BLaER1 treated with 17β-estradiol and CSF1 and Interleukin-3, amounts not matched to agents 10 nM and 100 nM (cell line): ENCODE data around the gene TMPRSS9.

Experiments
- H3K27ac ChIP-seq, 11 experiments: shearing (Covaris generic); formaldehyde crosslinking; 2 replicates each; pipeline ENCODE4 v1.8.1; 2022
- H3K27me3 ChIP-seq, 11 experiments: shearing (Covaris generic); formaldehyde crosslinking; 2 replicates each; pipeline ENCODE4 v1.8.1; 2022
- H3K36me3 ChIP-seq, 11 experiments: shearing (Covaris generic); formaldehyde crosslinking; 2 replicates each; pipeline ENCODE4 v1.8.1; 2022
- H3K4me1 ChIP-seq, 10 experiments: shearing (Covaris generic); formaldehyde crosslinking; 2 replicates each; pipeline ENCODE4 v1.8.1; 2022
- H3K4me2 ChIP-seq, 11 experiments: shearing (Covaris generic); formaldehyde crosslinking; 2 replicates each; pipeline ENCODE4 v1.8.1; 2022
- H3K4me3 ChIP-seq, 10 experiments: shearing (Covaris generic); formaldehyde crosslinking; 2 replicates each; pipeline ENCODE4 v1.8.1; 2022
- H3K9ac ChIP-seq, 11 experiments: shearing (Covaris generic); formaldehyde crosslinking; 2 replicates each; pipeline ENCODE4 v1.8.1; 2022
- H3K9me3 ChIP-seq, 11 experiments: shearing (Covaris generic); formaldehyde crosslinking; replicated peaks in 1 of 11; 2 replicates each; pipeline ENCODE4 v1.8.1; 2022
- H4K20me1 ChIP-seq, 11 experiments: shearing (Covaris generic); formaldehyde crosslinking; 2 replicates each; pipeline ENCODE4 v1.8.1; 2022
- Cebpa-rat ChIP-seq, 11 experiments: shearing (Covaris generic); IDR thresholded peaks; 2 replicates each; pipeline ENCODE4 v1.8.1; 2022

Gene TMPRSS9

DNA sequence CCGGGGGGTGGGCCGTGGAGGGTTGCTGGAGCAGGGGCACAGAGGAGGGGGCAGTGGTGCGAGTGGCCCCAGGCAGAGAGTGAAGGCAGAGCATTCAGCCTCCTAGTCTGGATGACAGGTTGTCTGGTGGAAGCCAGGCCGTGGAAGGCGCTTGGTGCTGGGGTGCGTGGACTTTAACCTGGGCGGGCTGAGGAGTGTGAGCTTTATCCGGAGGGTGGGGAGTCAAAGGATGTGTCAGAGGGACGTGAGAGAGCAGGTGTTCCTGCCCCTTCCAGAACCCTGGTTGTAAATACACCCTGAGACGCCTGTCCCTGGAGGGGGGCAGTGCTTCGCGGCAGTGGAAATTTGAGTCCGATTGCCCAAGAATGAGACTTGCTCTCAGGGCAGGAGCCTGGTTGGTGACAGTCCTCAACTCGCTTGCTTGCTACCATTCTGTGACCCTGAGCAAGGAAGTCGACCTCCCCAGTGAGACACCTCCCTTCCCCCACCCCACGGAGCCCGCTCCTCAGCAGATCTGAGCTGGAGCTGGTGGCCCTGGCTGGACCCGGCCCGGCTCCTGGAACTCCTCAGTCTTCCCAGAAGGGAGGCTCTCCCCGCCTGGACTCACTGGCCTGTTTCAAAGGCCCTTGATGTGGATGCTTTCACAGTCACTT, 29.3 kb upstream of the TMPRSS9 start:
- peak in 3 of 11 experiments; percentile 13 to 69 (median 39); a peak in 3 of 22 replicates for TF ChIP-seq Cebpa-rat (IDR thresholded peaks at IDR 0.05)
- peak overlapping the region; percentile 36 to 98 (median 92); a peak in 20 of 22 replicates for H3K9ac ChIP-seq
- H3K36me3 ChIP-seq: peaks cover 0 to 23% (median 5%) of the 10 kb centered on the region in 11 experiments; a peak in 9 of 22 replicates
- H3K4me1 ChIP-seq: peaks cover 73 to 84% (median 78%) of the 10 kb centered on the region in 10 experiments
- H3K27ac ChIP-seq: peak overlapping the region in 10 of 11 experiments; percentile 62 to 98 (median 93); a peak in 18 of 22 replicates
- peak overlapping the region; percentile 89 to 100 (median 97) for H3K4me2 ChIP-seq
- peaks cover 0 to 8% (median 0%) of the 10 kb centered on the region in 11 experiments; a peak in 4 of 22 replicates for H3K9me3 ChIP-seq
- peak overlapping the region in 9 of 10 experiments; percentile 4 to 98 (median 92); a peak in 16 of 20 replicates for H3K4me3 ChIP-seq
- H4K20me1 ChIP-seq: peaks cover 32 to 82% (median 46%) of the 10 kb centered on the region in 11 experiments; a peak in 21 of 22 replicates
- no peaks in the 10 kb centered on the region for H3K27me3 ChIP-seq

DNA sequence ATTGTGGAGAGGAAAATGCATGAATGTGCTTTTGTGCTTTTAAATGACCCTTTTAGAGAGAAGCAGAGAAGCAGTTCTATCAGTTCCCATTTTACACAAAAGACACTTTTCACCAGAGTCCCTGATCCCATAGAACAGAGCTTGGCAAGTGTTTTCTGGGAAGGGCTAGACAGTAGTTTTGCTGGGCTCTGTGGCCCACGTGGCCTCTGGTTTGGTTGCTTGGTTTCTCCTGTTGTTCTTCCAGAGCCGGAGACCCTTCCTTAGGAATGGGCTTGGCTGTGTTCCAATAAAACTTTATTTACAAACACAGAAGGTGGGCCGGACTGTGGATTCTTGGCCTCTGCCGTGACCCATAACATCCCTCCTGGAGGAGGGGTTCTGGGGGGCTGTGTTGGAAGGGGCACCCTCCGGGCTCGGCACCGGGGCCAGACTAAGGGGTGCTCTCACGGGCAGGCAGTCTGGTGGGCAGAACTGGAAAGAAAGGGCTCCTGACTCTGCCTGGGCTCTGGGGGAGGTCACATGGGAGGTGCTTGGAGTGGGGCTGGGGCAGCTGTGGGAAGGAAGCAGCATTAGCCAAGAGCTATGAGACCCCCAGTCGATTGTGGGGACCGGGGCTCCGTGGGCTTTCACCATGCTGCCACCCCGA, 28.3 kb upstream of the TMPRSS9 start:
- peaks cover 35 to 82% (median 46%) of the 10 kb centered on the region in 11 experiments; a peak in 21 of 22 replicates for H4K20me1 ChIP-seq
- H3K9me3 ChIP-seq: peaks cover 0 to 8% (median 0%) of the 10 kb centered on the region in 11 experiments; a peak in 4 of 22 replicates
- no peak for TF ChIP-seq Cebpa-rat (IDR thresholded peaks at IDR 0.05)
- H3K27me3 ChIP-seq: no peaks in the 10 kb centered on the region
- H3K9ac ChIP-seq: peak overlapping the region; percentile 36 to 98 (median 92); a peak in 21 of 22 replicates
- peaks cover 69 to 84% (median 77%) of the 10 kb centered on the region in 10 experiments for H3K4me1 ChIP-seq
- H3K4me2 ChIP-seq: peak overlapping the region; percentile 89 to 100 (median 97)
- H3K36me3 ChIP-seq: peaks cover 0 to 17% (median 3%) of the 10 kb centered on the region in 11 experiments; a peak in 9 of 22 replicates
- H3K4me3 ChIP-seq: peak overlapping the region in 8 of 10 experiments; percentile 40 to 98 (median 92); a peak in 13 of 20 replicates
- peak overlapping the region; percentile 28 to 98 (median 93); a peak in 20 of 22 replicates for H3K27ac ChIP-seq

DNA sequence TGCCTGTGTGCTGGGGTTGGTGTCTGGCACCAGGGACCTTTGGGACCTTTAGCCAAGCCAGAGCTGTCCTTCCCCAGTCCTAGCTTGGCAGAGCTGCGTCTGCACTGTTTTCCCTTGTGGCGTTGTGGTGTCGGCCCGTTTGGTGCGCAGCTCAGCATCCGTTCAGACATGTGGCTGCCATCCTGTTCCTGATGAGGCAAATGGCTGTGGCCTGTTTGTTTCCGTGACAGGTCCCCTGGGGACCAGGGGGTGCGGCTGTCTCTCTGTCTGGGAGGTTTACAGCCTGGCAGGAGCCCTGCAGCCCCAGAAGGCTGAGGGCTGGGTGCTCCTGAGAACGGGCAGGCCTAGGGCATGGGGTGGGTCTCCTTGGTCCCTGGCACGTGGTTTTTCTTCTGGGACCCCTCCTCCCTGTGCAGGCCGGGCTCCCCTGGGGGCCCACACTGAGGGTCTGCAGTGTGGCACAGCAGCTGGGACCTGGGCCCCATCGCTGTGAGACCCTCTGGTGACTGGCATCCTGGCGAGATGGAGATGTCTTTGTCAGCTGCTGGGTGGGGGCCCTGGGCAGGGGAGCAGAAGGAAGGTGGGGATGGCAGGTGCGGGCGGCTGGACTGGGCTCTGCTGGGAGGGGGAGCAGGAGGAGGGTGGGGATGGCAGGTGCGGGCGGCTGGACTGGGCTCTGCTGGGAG, 27.6 kb upstream of the TMPRSS9 start:
- H3K4me1 ChIP-seq: peaks cover 69 to 84% (median 77%) of the 10 kb centered on the region in 10 experiments
- H3K27me3 ChIP-seq: no peaks in the 10 kb centered on the region; a peak in 1 of 22 replicates
- peaks cover 0 to 14% (median 0%) of the 10 kb centered on the region in 11 experiments; a peak in 5 of 22 replicates for H3K36me3 ChIP-seq
- peak overlapping the region in 10 of 11 experiments; percentile 62 to 98 (median 93); a peak in 19 of 22 replicates for H3K27ac ChIP-seq
- H3K9ac ChIP-seq: peak overlapping the region; percentile 36 to 98 (median 92); a peak in 21 of 22 replicates
- peaks cover 0 to 8% (median 0%) of the 10 kb centered on the region in 11 experiments; a peak in 4 of 22 replicates for H3K9me3 ChIP-seq
- H4K20me1 ChIP-seq: peaks cover 39 to 82% (median 46%) of the 10 kb centered on the region in 11 experiments; a peak in 21 of 22 replicates
- TF ChIP-seq Cebpa-rat (IDR thresholded peaks at IDR 0.05): peak in 6 of 11 experiments; percentile 31 to 83 (median 73); a peak in 11 of 22 replicates
- H3K4me2 ChIP-seq: peak overlapping the region; percentile 89 to 100 (median 97)
- H3K4me3 ChIP-seq: peak overlapping the region in 8 of 10 experiments; percentile 40 to 98 (median 92); a peak in 14 of 20 replicates

DNA sequence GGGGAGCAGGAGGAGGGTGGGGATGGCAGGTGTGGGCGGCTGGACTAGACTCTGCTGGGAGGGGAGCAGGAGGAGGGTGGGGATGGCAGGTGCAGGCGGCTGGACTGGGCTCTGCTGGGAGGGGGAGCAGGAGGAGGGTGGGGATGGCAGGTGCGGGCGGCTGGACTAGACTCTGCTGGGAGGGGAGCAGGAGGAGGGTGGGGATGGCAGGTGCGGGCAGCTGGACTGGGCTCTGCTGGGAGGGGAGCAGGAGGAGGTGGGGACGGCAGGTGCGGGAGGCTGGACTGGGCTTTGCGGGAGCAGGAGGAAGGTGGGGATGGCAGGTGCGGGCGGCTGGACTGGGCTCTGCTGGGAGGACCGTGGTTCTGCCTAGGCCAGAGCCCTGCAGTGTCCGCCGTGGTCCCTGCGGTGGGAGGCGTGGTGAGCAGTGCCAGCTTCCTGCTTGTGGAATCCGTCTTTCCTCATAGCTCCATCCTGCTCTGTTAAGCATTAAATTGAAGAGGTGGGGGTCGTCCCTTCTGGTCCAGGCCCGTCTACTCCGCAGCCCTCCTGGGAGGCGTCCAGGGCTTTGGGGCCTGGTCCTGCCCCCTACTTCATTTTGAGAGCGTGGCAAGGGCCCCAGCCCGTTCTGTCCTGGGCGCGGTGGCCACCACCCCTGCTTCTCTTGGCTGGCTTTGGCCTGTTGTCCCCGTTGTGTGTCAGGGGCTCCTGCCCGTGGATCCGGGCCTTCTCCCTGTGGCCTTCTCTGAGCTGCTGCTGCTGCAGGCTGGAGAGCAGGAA, 26.8 kb upstream of the TMPRSS9 start:
- Histone ChIP-seq H3K27me3 (peaks cover 0 to 3% (median 0%) of the 10 kb centered on the region in 11 experiments; a peak in 1 of 22 replicates), H3K9ac (peak overlapping the region; percentile 44 to 98 (median 72); a peak in 20 of 22 replicates), H3K4me2 (peak overlapping the region; percentile 84 to 98 (median 97)), H3K4me3 (peak overlapping the region in 8 of 10 experiments; percentile 21 to 91 (median 51); a peak in 15 of 20 replicates), H3K36me3 (peaks cover 0 to 18% (median 0%) of the 10 kb centered on the region in 11 experiments; a peak in 8 of 22 replicates), H3K4me1 (peaks cover 74 to 89% (median 81%) of the 10 kb centered on the region in 10 experiments), H4K20me1 (peaks cover 46 to 87% (median 52%) of the 10 kb centered on the region in 11 experiments), H3K9me3 (peaks cover 0 to 8% (median 0%) of the 10 kb centered on the region in 11 experiments; a peak in 4 of 22 replicates), H3K27ac (peak overlapping the region in 10 of 11 experiments; percentile 22 to 98 (median 93); a peak in 19 of 22 replicates)
- no peak for TF ChIP-seq Cebpa-rat (IDR thresholded peaks at IDR 0.05)

DNA sequence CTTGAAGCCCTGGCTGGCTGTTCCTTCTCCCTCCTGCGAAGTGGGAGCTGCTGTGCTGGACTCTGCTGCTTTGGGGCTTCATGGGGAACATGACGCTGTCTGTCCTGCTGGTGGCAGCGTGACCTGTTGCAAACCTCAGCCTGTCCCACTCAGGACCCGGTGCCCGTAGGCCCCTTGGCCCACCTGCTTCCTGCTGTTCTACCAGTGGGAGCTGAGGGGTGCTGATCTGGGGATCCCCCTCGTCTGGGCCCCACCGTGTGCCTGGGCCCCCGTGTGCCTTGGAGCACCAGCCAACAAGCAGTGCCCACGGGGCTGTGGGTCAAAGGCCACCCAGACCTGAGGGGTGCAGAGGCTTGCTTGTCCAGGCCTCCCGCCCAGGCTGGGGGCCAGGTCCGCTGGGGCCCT, 26.3 kb upstream of the TMPRSS9 start:
- peak overlapping the region; percentile 44 to 97 (median 72); a peak in 20 of 22 replicates for H3K9ac ChIP-seq
- peaks cover 52 to 93% (median 58%) of the 10 kb centered on the region in 11 experiments for H4K20me1 ChIP-seq
- H3K4me3 ChIP-seq: peak overlapping the region in 8 of 10 experiments; percentile 21 to 91 (median 51); a peak in 12 of 20 replicates
- H3K4me1 ChIP-seq: peaks cover 75 to 94% (median 85%) of the 10 kb centered on the region in 10 experiments
- H3K27me3 ChIP-seq: peaks cover 0 to 3% (median 0%) of the 10 kb centered on the region in 11 experiments; a peak in 1 of 22 replicates
- peaks cover 2 to 24% (median 4%) of the 10 kb centered on the region in 11 experiments; a peak in 18 of 22 replicates for H3K36me3 ChIP-seq
- peaks cover 0 to 8% (median 0%) of the 10 kb centered on the region in 11 experiments; a peak in 4 of 22 replicates for H3K9me3 ChIP-seq
- H3K4me2 ChIP-seq: peak overlapping the region; percentile 84 to 98 (median 97)
- TF ChIP-seq Cebpa-rat (IDR thresholded peaks at IDR 0.05): no peak
- H3K27ac ChIP-seq: peak overlapping the region in 9 of 11 experiments; percentile 40 to 98 (median 93); a peak in 20 of 22 replicates

DNA sequence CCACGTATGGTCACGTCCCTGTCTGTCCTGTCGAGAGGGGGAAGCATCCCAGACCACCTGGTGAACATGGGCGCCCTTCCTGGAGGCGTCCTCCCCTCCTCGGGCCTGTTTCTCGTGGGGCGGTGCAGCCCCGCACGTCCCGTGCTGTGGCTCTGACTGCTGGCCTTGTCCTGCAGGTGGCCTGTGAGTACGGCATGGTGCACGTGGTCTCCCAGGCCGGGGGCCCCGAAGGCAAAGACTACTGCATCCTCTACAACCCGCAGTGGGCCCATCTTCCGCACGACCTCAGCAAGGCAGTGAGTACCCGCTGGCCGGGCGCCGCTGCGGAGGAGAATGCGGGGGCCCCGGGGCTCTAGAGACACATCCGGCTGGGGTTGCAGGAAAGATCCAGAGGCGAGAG, 25.6 kb upstream of the TMPRSS9 start:
- Histone ChIP-seq H3K9me3 (peaks cover 0 to 8% (median 0%) of the 10 kb centered on the region in 11 experiments; a peak in 4 of 22 replicates), H3K9ac (peak overlapping the region in 8 of 11 experiments; percentile 51 to 97 (median 78); a peak in 14 of 22 replicates), H3K4me3 (peak overlapping the region in 3 of 10 experiments; percentile 30 to 90 (median 52); a peak in 2 of 20 replicates), H3K27me3 (peaks cover 0 to 3% (median 0%) of the 10 kb centered on the region in 11 experiments; a peak in 1 of 22 replicates), H3K4me2 (peak overlapping the region; percentile 84 to 98 (median 97)), H3K27ac (peak overlapping the region in 8 of 11 experiments; percentile 71 to 98 (median 94); a peak in 16 of 22 replicates), H3K4me1 (peaks cover 70 to 90% (median 82%) of the 10 kb centered on the region in 10 experiments), H4K20me1 (peaks cover 58 to 96% (median 64%) of the 10 kb centered on the region in 11 experiments), H3K36me3 (peaks cover 7 to 30% (median 11%) of the 10 kb centered on the region in 11 experiments; a peak in 21 of 22 replicates)
- TF ChIP-seq Cebpa-rat (IDR thresholded peaks at IDR 0.05): no peak
